Measurements from ENCODE around the gene MRPL37. TPM values are rescaled to one million over a fixed set of nuclear protein-coding genes. Genes with fewer than 3 reads are reported as not detected.

Gene MRPL37
- polyA plus RNA-seq, 3 donors, result 7.5 to 47.8 (median 42.5) TPM

- Histone ChIP-seq H3K4me2 (replicated peaks; ENCODE audit: extremely low read depth, low read length, poor library complexity, severe bottlenecking) (no peak overlapping the region), H3K27ac (ENCODE audit: low read depth in 1 of 2, low read length in 2 of 2) (no peak overlapping the region), H3K4me3 (replicated peaks in 1 of 3; ENCODE audit: low read depth in 2 of 3, low read length in 3 of 3) (no peak overlapping the region), H3K79me2 (ENCODE audit: insufficient read depth, low read length) (no peaks in the 10 kb centered on the region), H3K36me3 (replicated peaks in 1 of 2; ENCODE audit: control insufficient read depth in 1 of 2, insufficient read depth in 2 of 2, low read length in 2 of 2) (no peaks in the 10 kb centered on the region), H3K27me3 (ENCODE audit: control insufficient read depth in 2 of 2, insufficient read depth in 2 of 2, low read length in 2 of 2) (no peaks in the 10 kb centered on the region), H4K20me1 (ENCODE audit: insufficient read depth, low read length) (no peaks in the 10 kb centered on the region), H2AFZ (ENCODE audit: insufficient read depth, low read depth, low read length, poor library complexity, severe bottlenecking) (no peak overlapping the region), H3K4me1 (ENCODE audit: control insufficient read depth in 1 of 2, insufficient read depth in 2 of 2, low read length in 2 of 2) (no peaks in the 10 kb centered on the region), H3K9me3 (replicated peaks in 1 of 2; ENCODE audit: control insufficient read depth in 1 of 2, insufficient read depth in 1 of 2, low read length in 2 of 2) (no peaks in the 10 kb centered on the region), H3K9ac (ENCODE audit: insufficient read depth, low read length, poor library complexity, severe bottlenecking) (no peak overlapping the region)
- peaks cover 5% of the 10 kb centered on the region for H3K4me1 Mint-ChIP-seq
- TF ChIP-seq CTCF (IDR thresholded peaks at IDR 0.05), result no peak
- H3K27ac Mint-ChIP-seq, result peak overlapping the region in 1 of 7 donors; percentile 1
- H3K27me3 Mint-ChIP-seq (ENCODE audit: low read depth in 3 of 3), result peaks cover 0 to 3% (median 0%) of the 10 kb centered on the region in 3 donors
- intact Hi-C loops (cut with micrococcal nuclease), result no loop called here
- no peak overlapping the region for H3K4me3 Mint-ChIP-seq
- DNase-seq, result no peak
- 71% methylated on average over 3 of the region's 4 CpGs for WGBS (ENCODE audit: insufficient coverage)
- H3K9me3 Mint-ChIP-seq, result peaks cover 0 to 6% (median 1%) of the 10 kb centered on the region in 7 donors
- H3K36me3 Mint-ChIP-seq, result no peaks in the 10 kb centered on the region
Measured at GRCh38 chr1:54159733-54160316, 40.1 kb upstream of the MRPL37 start.

- no peak for DNase-seq
- no peak overlapping the region for H3K4me3 Mint-ChIP-seq
- peaks cover 0 to 4% (median 1%) of the 10 kb centered on the region in 7 donors for H3K9me3 Mint-ChIP-seq
- no peaks in the 10 kb centered on the region for H3K27me3 ChIP-seq (ENCODE audit: control insufficient read depth in 2 of 2, insufficient read depth in 2 of 2, low read length in 2 of 2)
- no peaks in the 10 kb centered on the region for H3K36me3 Mint-ChIP-seq
- peaks cover 0 to 3% (median 0%) of the 10 kb centered on the region in 3 donors for H3K27me3 Mint-ChIP-seq (ENCODE audit: low read depth in 3 of 3)
- intact Hi-C loops (cut with micrococcal nuclease), result no loop called here
- no peak for TF ChIP-seq CTCF (IDR thresholded peaks at IDR 0.05)
- H3K79me2 ChIP-seq (ENCODE audit: insufficient read depth, low read length), result no peaks in the 10 kb centered on the region
- no peak overlapping the region for H3K27ac ChIP-seq (ENCODE audit: low read depth in 1 of 2, low read length in 2 of 2)
- peak overlapping the region in 1 of 7 donors; percentile 1 for H3K27ac Mint-ChIP-seq
- H3K4me1 Mint-ChIP-seq, result peaks cover 5% of the 10 kb centered on the region
- H2AFZ ChIP-seq (ENCODE audit: insufficient read depth, low read depth, low read length, poor library complexity, severe bottlenecking), result no peak overlapping the region
- H4K20me1 ChIP-seq (ENCODE audit: insufficient read depth, low read length), result no peaks in the 10 kb centered on the region
- 100% methylated on average over 1 of the region's 3 CpGs for WGBS (ENCODE audit: insufficient coverage)
- H3K9me3 ChIP-seq (replicated peaks in 1 of 2; ENCODE audit: control insufficient read depth in 1 of 2, insufficient read depth in 1 of 2, low read length in 2 of 2), result no peaks in the 10 kb centered on the region
- H3K9ac ChIP-seq (ENCODE audit: insufficient read depth, low read length, poor library complexity, severe bottlenecking), result no peak overlapping the region
- H3K4me1 ChIP-seq (ENCODE audit: control insufficient read depth in 1 of 2, insufficient read depth in 2 of 2, low read length in 2 of 2), result no peaks in the 10 kb centered on the region
- no peak overlapping the region for H3K4me3 ChIP-seq (replicated peaks in 1 of 3; ENCODE audit: low read depth in 2 of 3, low read length in 3 of 3)
- H3K4me2 ChIP-seq (replicated peaks; ENCODE audit: extremely low read depth, low read length, poor library complexity, severe bottlenecking), result no peak overlapping the region
- H3K36me3 ChIP-seq (replicated peaks in 1 of 2; ENCODE audit: control insufficient read depth in 1 of 2, insufficient read depth in 2 of 2, low read length in 2 of 2), result no peaks in the 10 kb centered on the region
Measured at GRCh38 chr1:54160351-54160750, 39.6 kb upstream of the MRPL37 start.
